Duodenal mucosa (tissue), 2 donors: ENCODE results near the gene SYNDIG1.
"Not testable (repeated sequence)": the region's sequence is repeated elsewhere in the genome, so short reads cannot be mapped to it uniquely, and the experiment has no call there.

Experiments used
- H3K27ac ChIP-seq: one replicate; pipeline ENCODE4 v1.7.0; 2013; ENCODE audit warnings: low read depth, low read length
- H3K27me3 ChIP-seq, 2 donors: one replicate each; pipeline ENCODE4 v1.7.0; 2013; ENCODE audit warnings: low read length in 2 of 2, control low read depth in 1 of 2; ENCODE audit not compliant: insufficient read depth in 2 of 2, control insufficient read depth in 1 of 2
- H3K36me3 ChIP-seq, 2 donors: one replicate each; pipeline ENCODE4 v1.7.0; 2013; ENCODE audit warnings: low read length in 2 of 2, control low read depth in 1 of 2; ENCODE audit not compliant: insufficient read depth in 2 of 2, control insufficient read depth in 1 of 2
- H3K4me1 ChIP-seq, 2 donors: one replicate each; pipeline ENCODE4 v1.7.0; 2013; ENCODE audit warnings: low read length in 2 of 2, control low read depth in 1 of 2; ENCODE audit not compliant: insufficient read depth in 2 of 2, control insufficient read depth in 1 of 2
- H3K4me3 ChIP-seq, 2 donors: one replicate each; pipeline ENCODE4 v1.7.0; 2013; ENCODE audit warnings: low read length in 2 of 2, low read depth in 1 of 2
- H3K9ac ChIP-seq, 2 donors: one replicate each; pipeline ENCODE4 v1.7.0; 2013; ENCODE audit warnings: low read length in 2 of 2, low read depth in 1 of 2
- H3K9me3 ChIP-seq, 2 donors: one replicate each; pipeline ENCODE4 v1.7.0; 2013; ENCODE audit warnings: low read length in 2 of 2, control low read depth in 1 of 2; ENCODE audit not compliant: control insufficient read depth in 1 of 2

The SYNDIG1 gene

GRCh38 chr20:24501764-24502556 is 32.5 kb downstream of the SYNDIG1 start:
- H3K36me3 ChIP-seq = no peaks in the 10 kb centered on the region
- no peaks in the 10 kb centered on the region for H3K27me3 ChIP-seq
- no peak overlapping the region for H3K27ac ChIP-seq
- H3K9me3 ChIP-seq = no peaks in the 10 kb centered on the region
- H3K4me3 ChIP-seq = no peak overlapping the region
- H3K4me1 ChIP-seq = no peaks in the 10 kb centered on the region
- no peak overlapping the region for H3K9ac ChIP-seq

- H3K36me3 ChIP-seq = no peaks in the 10 kb centered on the region
- H3K4me3 ChIP-seq = no peak overlapping the region
- no peaks in the 10 kb centered on the region for H3K27me3 ChIP-seq
- H3K9me3 ChIP-seq = no peaks in the 10 kb centered on the region
- no peak overlapping the region for H3K27ac ChIP-seq
- H3K4me1 ChIP-seq = no peaks in the 10 kb centered on the region
- H3K9ac ChIP-seq = no peak overlapping the region
Measured at GRCh38 chr20:24502661-24503060, 33.2 kb downstream of the SYNDIG1 start.

GRCh38 chr20:24503352-24503931 is 34.0 kb downstream of the SYNDIG1 start:
- no peak overlapping the region for H3K4me3 ChIP-seq
- H3K27ac ChIP-seq = no peak overlapping the region
- no peak overlapping the region for H3K9ac ChIP-seq
- H3K36me3 ChIP-seq = no peaks in the 10 kb centered on the region
- H3K4me1 ChIP-seq = no peaks in the 10 kb centered on the region
- no peaks in the 10 kb centered on the region for H3K9me3 ChIP-seq
- H3K27me3 ChIP-seq = no peaks in the 10 kb centered on the region

- Histone ChIP-seq H3K9ac (no peak overlapping the region), H3K36me3 (no peaks in the 10 kb centered on the region), H3K9me3 (no peaks in the 10 kb centered on the region), H3K4me1 (no peaks in the 10 kb centered on the region), H3K4me3 (no peak overlapping the region), H3K27me3 (no peaks in the 10 kb centered on the region), H3K27ac (no peak overlapping the region)
Measured at GRCh38 chr20:24504331-24505285, 35.2 kb downstream of the SYNDIG1 start.

GRCh38 chr20:24506146-24506545 is 36.7 kb downstream of the SYNDIG1 start:
- no peaks in the 10 kb centered on the region for H3K9me3 ChIP-seq
- no peaks in the 10 kb centered on the region for H3K36me3 ChIP-seq
- no peak overlapping the region for H3K4me3 ChIP-seq
- no peaks in the 10 kb centered on the region for H3K4me1 ChIP-seq
- H3K27me3 ChIP-seq = no peaks in the 10 kb centered on the region
- H3K27ac ChIP-seq = no peak overlapping the region
- no peak overlapping the region for H3K9ac ChIP-seq

GRCh38 chr20:24506696-24507095 is 37.3 kb downstream of the SYNDIG1 start:
- no peak overlapping the region for H3K27ac ChIP-seq
- H3K4me1 ChIP-seq = no peaks in the 10 kb centered on the region
- no peaks in the 10 kb centered on the region for H3K27me3 ChIP-seq
- H3K9ac ChIP-seq = no peak overlapping the region
- H3K4me3 ChIP-seq = no peak overlapping the region
- no peaks in the 10 kb centered on the region for H3K36me3 ChIP-seq
- no peaks in the 10 kb centered on the region for H3K9me3 ChIP-seq

GRCh38 chr20:24507182-24507853 is 37.9 kb downstream of the SYNDIG1 start:
- H3K36me3 ChIP-seq = no peaks in the 10 kb centered on the region
- H3K27me3 ChIP-seq = no peaks in the 10 kb centered on the region
- H3K9ac ChIP-seq = no peak overlapping the region
- no peak overlapping the region for H3K27ac ChIP-seq
- no peak overlapping the region for H3K4me3 ChIP-seq
- H3K9me3 ChIP-seq = no peaks in the 10 kb centered on the region
- no peaks in the 10 kb centered on the region for H3K4me1 ChIP-seq

GRCh38 chr20:24512441-24512840 is 43.0 kb downstream of the SYNDIG1 start:
- not testable (repeated sequence) for H3K27ac ChIP-seq, H3K27me3 ChIP-seq, H3K9me3 ChIP-seq, H3K4me1 ChIP-seq, H3K36me3 ChIP-seq, H3K4me3 ChIP-seq, H3K9ac ChIP-seq

GRCh38 chr20:24518515-24518914 is 49.1 kb downstream of the SYNDIG1 start:
- H3K27me3 ChIP-seq = peaks cover 0 to 2% of the 10 kb centered on the region in 2 donors
- no peak overlapping the region for H3K27ac ChIP-seq
- no peak overlapping the region for H3K4me3 ChIP-seq
- no peak overlapping the region for H3K9ac ChIP-seq
- no peaks in the 10 kb centered on the region for H3K9me3 ChIP-seq
- H3K4me1 ChIP-seq = no peaks in the 10 kb centered on the region
- H3K36me3 ChIP-seq = no peaks in the 10 kb centered on the region
